Measurements from ENCODE around the gene GCGR.

DNA sequence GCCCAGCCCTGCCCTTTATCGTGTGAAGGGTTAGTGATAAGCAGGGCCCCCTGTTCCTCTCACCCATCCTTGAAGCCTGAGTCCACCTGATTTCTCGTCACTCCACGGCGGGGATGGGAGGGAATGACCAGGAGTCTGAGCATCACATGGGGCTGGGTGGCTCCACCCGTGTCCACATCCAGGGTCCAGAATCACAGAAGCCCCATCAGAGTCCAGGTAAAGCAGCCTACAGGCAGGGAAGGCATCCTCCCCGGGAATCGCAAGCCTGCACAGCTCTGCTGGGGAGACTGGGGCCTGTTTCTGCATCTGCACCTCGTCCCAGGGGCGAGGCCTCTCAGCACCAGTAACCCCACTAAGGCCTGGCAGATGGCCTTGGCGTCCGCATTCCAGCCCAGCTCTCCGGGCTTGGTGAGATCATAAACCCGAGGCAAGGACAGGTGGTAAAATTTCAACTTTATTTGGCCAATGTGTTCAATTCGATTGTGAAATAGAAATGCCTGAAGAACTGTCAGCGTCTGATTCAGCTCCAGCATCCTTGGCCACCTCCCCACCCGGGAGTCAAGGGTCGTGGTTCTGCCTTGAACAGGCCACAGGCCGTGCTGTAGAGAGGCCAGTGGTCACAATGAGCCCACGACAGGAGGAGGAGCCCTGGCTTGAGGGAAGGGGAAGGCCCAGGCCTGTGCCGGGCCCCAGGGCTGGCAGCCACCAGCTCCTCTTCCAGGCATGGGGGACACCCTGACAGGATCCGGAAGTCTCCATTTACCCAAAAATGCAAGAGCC, 39.0 kb downstream of the GCGR start:
- no peak for TF ChIP-seq SIN3A (IDR thresholded peaks at IDR 0.05; ENCODE audit: borderline replicate concordance, insufficient read depth, low read depth, low read length)
- TF ChIP-seq, protein P1, sequence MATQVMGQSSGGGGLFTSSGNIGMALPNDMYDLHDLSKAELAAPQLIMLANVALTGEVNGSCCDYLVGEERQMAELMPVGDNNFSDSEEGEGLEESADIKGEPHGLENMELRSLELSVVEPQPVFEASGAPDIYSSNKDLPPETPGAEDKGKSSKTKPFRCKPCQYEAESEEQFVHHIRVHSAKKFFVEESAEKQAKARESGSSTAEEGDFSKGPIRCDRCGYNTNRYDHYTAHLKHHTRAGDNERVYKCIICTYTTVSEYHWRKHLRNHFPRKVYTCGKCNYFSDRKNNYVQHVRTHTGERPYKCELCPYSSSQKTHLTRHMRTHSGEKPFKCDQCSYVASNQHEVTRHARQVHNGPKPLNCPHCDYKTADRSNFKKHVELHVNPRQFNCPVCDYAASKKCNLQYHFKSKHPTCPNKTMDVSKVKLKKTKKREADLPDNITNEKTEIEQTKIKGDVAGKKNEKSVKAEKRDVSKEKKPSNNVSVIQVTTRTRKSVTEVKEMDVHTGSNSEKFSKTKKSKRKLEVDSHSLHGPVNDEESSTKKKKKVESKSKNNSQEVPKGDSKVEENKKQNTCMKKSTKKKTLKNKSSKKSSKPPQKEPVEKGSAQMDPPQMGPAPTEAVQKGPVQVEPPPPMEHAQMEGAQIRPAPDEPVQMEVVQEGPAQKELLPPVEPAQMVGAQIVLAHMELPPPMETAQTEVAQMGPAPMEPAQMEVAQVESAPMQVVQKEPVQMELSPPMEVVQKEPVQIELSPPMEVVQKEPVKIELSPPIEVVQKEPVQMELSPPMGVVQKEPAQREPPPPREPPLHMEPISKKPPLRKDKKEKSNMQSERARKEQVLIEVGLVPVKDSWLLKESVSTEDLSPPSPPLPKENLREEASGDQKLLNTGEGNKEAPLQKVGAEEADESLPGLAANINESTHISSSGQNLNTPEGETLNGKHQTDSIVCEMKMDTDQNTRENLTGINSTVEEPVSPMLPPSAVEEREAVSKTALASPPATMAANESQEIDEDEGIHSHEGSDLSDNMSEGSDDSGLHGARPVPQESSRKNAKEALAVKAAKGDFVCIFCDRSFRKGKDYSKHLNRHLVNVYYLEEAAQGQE (IDR thresholded peaks at IDR 0.05; ENCODE audit: insufficient read depth in 1 of 2, low read depth in 2 of 2, low read length in 1 of 2), result no peak

Measured in Panc1 (cell line).